Effector memory CD4-positive, alpha-beta T cell (primary cell): ENCODE measurements around the gene ERO1A.

ENCODE experiments used
- DNase-seq, 3 donors: peaks; one replicate each; pipeline ENCODE4 v3.0.0-alpha.2; 2020
- H3K27ac ChIP-seq: 2 replicates; pipeline ENCODE4 v1.7.0; 2013; ENCODE audit warnings: mild to moderate bottlenecking, low read length, moderate library complexity; ENCODE audit not compliant: insufficient read depth, poor library complexity, severe bottlenecking
- H3K27me3 ChIP-seq: replicated peaks from 2 replicates; pipeline ENCODE4 v1.7.0; 2013; ENCODE audit warnings: mild to moderate bottlenecking, low read length; ENCODE audit not compliant: insufficient read depth, control insufficient read depth, poor library complexity, severe bottlenecking
- H3K36me3 ChIP-seq: 2 replicates; pipeline ENCODE4 v1.7.0; 2013; ENCODE audit warnings: mild to moderate bottlenecking, low read length, moderate library complexity; ENCODE audit not compliant: control insufficient read depth, insufficient read depth
- H3K4me1 ChIP-seq: 2 replicates; pipeline ENCODE4 v1.7.0; 2013; ENCODE audit warnings: low read length, mild to moderate bottlenecking; ENCODE audit not compliant: control insufficient read depth, insufficient read depth, poor library complexity, severe bottlenecking
- H3K4me3 ChIP-seq: 2 replicates; pipeline ENCODE4 v1.7.0; 2013; ENCODE audit warnings: low read length, low read depth, mild to moderate bottlenecking; ENCODE audit not compliant: insufficient read depth, poor library complexity, severe bottlenecking
- H3K9me3 ChIP-seq: 2 replicates; pipeline ENCODE4 v1.7.0; 2013; ENCODE audit warnings: mild to moderate bottlenecking, low read length, moderate library complexity; ENCODE audit not compliant: control insufficient read depth

The ERO1A gene

GRCh38 chr14:52663850-52664249 is 31.5 kb downstream of the ERO1A start:
- peaks cover 25% of the 10 kb centered on the region for H3K36me3 ChIP-seq
- H3K4me3 ChIP-seq = no peak overlapping the region
- H3K9me3 ChIP-seq = no peaks in the 10 kb centered on the region
- no peaks in the 10 kb centered on the region for H3K4me1 ChIP-seq
- H3K27me3 ChIP-seq = no peaks in the 10 kb centered on the region
- H3K27ac ChIP-seq = no peak overlapping the region
- DNase-seq = no peak

GRCh38 chr14:52661314-52661713 is 34.0 kb downstream of the ERO1A start:
- Histone ChIP-seq H3K27ac (no peak overlapping the region), H3K4me1 (no peaks in the 10 kb centered on the region), H3K27me3 (no peaks in the 10 kb centered on the region), H3K9me3 (no peaks in the 10 kb centered on the region), H3K4me3 (no peak overlapping the region), H3K36me3 (peaks cover 22% of the 10 kb centered on the region)
- no peak for DNase-seq

- H3K27ac ChIP-seq = no peak overlapping the region
- no peaks in the 10 kb centered on the region for H3K9me3 ChIP-seq
- H3K27me3 ChIP-seq = no peaks in the 10 kb centered on the region
- no peak overlapping the region for H3K4me3 ChIP-seq
- no peaks in the 10 kb centered on the region for H3K4me1 ChIP-seq
- H3K36me3 ChIP-seq = peaks cover 18% of the 10 kb centered on the region
- DNase-seq = no peak
Observed at GRCh38 chr14:52660832-52661231, 34.5 kb downstream of the ERO1A start.

- Histone ChIP-seq H3K9me3 (no peaks in the 10 kb centered on the region), H3K27me3 (no peaks in the 10 kb centered on the region), H3K27ac (no peak overlapping the region)
Observed at GRCh38 chr14:52660325-52660724, 35.0 kb downstream of the ERO1A start.

GRCh38 chr14:52656905-52657304 is 38.5 kb downstream of the ERO1A start:
- peaks cover 33% of the 10 kb centered on the region for H3K36me3 ChIP-seq
- H3K4me1 ChIP-seq = no peaks in the 10 kb centered on the region
- no peak for DNase-seq

More at GRCh38 chr14:52660325-52660724, 35.0 kb downstream of the ERO1A start:
- no peak for DNase-seq
- no peak overlapping the region for H3K4me3 ChIP-seq
- H3K4me1 ChIP-seq = no peaks in the 10 kb centered on the region
- peaks cover 18% of the 10 kb centered on the region for H3K36me3 ChIP-seq

GRCh38 chr14:52650774-52651173 is 44.6 kb downstream of the ERO1A start:
- H3K4me1 ChIP-seq = no peaks in the 10 kb centered on the region
- H3K36me3 ChIP-seq = peaks cover 56% of the 10 kb centered on the region
- H3K4me3 ChIP-seq = no peak overlapping the region
- no peak for DNase-seq
- H3K27me3 ChIP-seq = no peaks in the 10 kb centered on the region
- H3K27ac ChIP-seq = no peak overlapping the region
- H3K9me3 ChIP-seq = no peaks in the 10 kb centered on the region

More at GRCh38 chr14:52656905-52657304, 38.5 kb downstream of the ERO1A start:
- Histone ChIP-seq H3K27ac (no peak overlapping the region), H3K4me3 (no peak overlapping the region), H3K27me3 (no peaks in the 10 kb centered on the region), H3K9me3 (no peaks in the 10 kb centered on the region)

- H3K36me3 ChIP-seq = peaks cover 50% of the 10 kb centered on the region
- H3K9me3 ChIP-seq = no peaks in the 10 kb centered on the region
- no peaks in the 10 kb centered on the region for H3K4me1 ChIP-seq
- DNase-seq = no peak
- no peaks in the 10 kb centered on the region for H3K27me3 ChIP-seq
- H3K4me3 ChIP-seq = no peak overlapping the region
- no peak overlapping the region for H3K27ac ChIP-seq
Observed at GRCh38 chr14:52649511-52649910, 45.8 kb downstream of the ERO1A start.

- Histone ChIP-seq H3K9me3 (no peaks in the 10 kb centered on the region), H3K4me1 (no peaks in the 10 kb centered on the region), H3K36me3 (peaks cover 32% of the 10 kb centered on the region), H3K4me3 (no peak overlapping the region), H3K27me3 (no peaks in the 10 kb centered on the region), H3K27ac (no peak overlapping the region)
- DNase-seq = no peak
Observed at GRCh38 chr14:52641745-52642144, 53.6 kb downstream of the ERO1A start.

- peaks cover 24% of the 10 kb centered on the region for H3K36me3 ChIP-seq
- H3K9me3 ChIP-seq = no peaks in the 10 kb centered on the region
- DNase-seq = no peak
- no peaks in the 10 kb centered on the region for H3K27me3 ChIP-seq
- H3K27ac ChIP-seq = no peak overlapping the region
- no peaks in the 10 kb centered on the region for H3K4me1 ChIP-seq
- no peak overlapping the region for H3K4me3 ChIP-seq
Observed at GRCh38 chr14:52640137-52640536, 55.2 kb downstream of the ERO1A start.

GRCh38 chr14:52619687-52620086 is 75.7 kb downstream of the ERO1A start:
- Histone ChIP-seq H3K27ac (no peak overlapping the region), H3K36me3 (no peaks in the 10 kb centered on the region), H3K4me1 (no peaks in the 10 kb centered on the region), H3K27me3 (no peaks in the 10 kb centered on the region), H3K4me3 (no peak overlapping the region), H3K9me3 (no peaks in the 10 kb centered on the region)
- DNase-seq = no peak

GRCh38 chr14:52618602-52619001 is 76.8 kb downstream of the ERO1A start:
- Histone ChIP-seq H3K27ac (no peak overlapping the region), H3K36me3 (no peaks in the 10 kb centered on the region), H3K27me3 (no peaks in the 10 kb centered on the region), H3K4me1 (no peaks in the 10 kb centered on the region), H3K9me3 (no peaks in the 10 kb centered on the region), H3K4me3 (no peak overlapping the region)
- DNase-seq = no peak
